Smooth muscle cell (in vitro differentiated cells): ENCODE data around the gene ADARB2. TPM values are rescaled to one million over a fixed set of nuclear protein-coding genes. Genes with fewer than 3 reads are reported as not detected.

Experiments used
- DNase-seq: peaks from one replicate; lab custom pipeline; 2025; ENCODE audit not compliant: unreplicated experiment; lab: John Stamatoyannopoulos, UW
- H2AFZ ChIP-seq: fragments of 200-600 bp; sonication (generic); 2 replicates; pipeline ENCODE4 v1.6.0; 2016; ENCODE audit warnings: antibody characterized with exemption, low read depth, mild to moderate bottlenecking
- H3F3A ChIP-seq: fragments of 200-600 bp; sonication (generic); 2 replicates; pipeline ENCODE4 v1.6.0; 2017; ENCODE audit warnings: antibody characterized with exemption, low read depth
- H3K27ac ChIP-seq: fragments of 200-600 bp; sonication (generic); 2 replicates; pipeline ENCODE4 v1.5.1; 2016; ENCODE audit warnings: low read depth, mild to moderate bottlenecking
- H3K27me3 ChIP-seq: fragments of 200-600 bp; sonication (generic); 2 replicates; pipeline ENCODE4 v1.6.1; 2016; ENCODE audit warnings: low read depth, mild to moderate bottlenecking
- H3K36me3 ChIP-seq: fragments of 200-600 bp; sonication (generic); 2 replicates; pipeline ENCODE4 v1.5.1; 2016; ENCODE audit warnings: low read depth
- H3K4me1 ChIP-seq: fragments of 200-600 bp; sonication (generic); 2 replicates; pipeline ENCODE4 v1.5.1; 2016; ENCODE audit warnings: low read depth
- H3K4me2 ChIP-seq: fragments of 200-600 bp; sonication (generic); 2 replicates; pipeline ENCODE4 v1.6.0; 2016; ENCODE audit warnings: mild to moderate bottlenecking
- H3K4me3 ChIP-seq: fragments of 200-600 bp; sonication (generic); 2 replicates; pipeline ENCODE4 v1.5.1; 2016; ENCODE audit warnings: mild to moderate bottlenecking
- H3K79me2 ChIP-seq: fragments of 200-600 bp; sonication (generic); 2 replicates; pipeline ENCODE4 v1.6.0; 2016; ENCODE audit warnings: low read depth, mild to moderate bottlenecking
- H3K9ac ChIP-seq: fragments of 200-600 bp; sonication (generic); 2 replicates; pipeline ENCODE4 v1.6.0; 2016; ENCODE audit warnings: low read depth
- H3K9me3 ChIP-seq: fragments of 200-600 bp; sonication (generic); replicated peaks from 2 replicates; pipeline ENCODE4 v1.5.1; 2016; ENCODE audit warnings: low read depth
- H4K20me1 ChIP-seq: fragments of 200-600 bp; sonication (generic); 2 replicates; pipeline ENCODE4 v1.6.0; 2016; ENCODE audit warnings: low read depth
- WGBS: methylation state at CpG from one replicate; pipeline ENCODE4 v1.1.7; 2016; ENCODE audit warnings: low lambda C conversion rate; 5-methylcytosine and 5-hydroxymethylcytosine counted together
- polyA plus RNA-seq: library from polyadenylated mRNA; unstranded; fragments of >200 nt; fragmentation: Nextera tagmentation; extraction: Ambion mirVana; gene quantifications from 2 replicates; pipeline ENCODE4 v1.2.1, GENCODE V29; 2016
- total RNA-seq: library from RNA; depleted of rRNA; stranded (reverse); fragments of >200 nt; gene quantifications from 2 replicates; pipeline ENCODE4 v1.2.3, GENCODE V29; 2014
- TF ChIP-seq, protein P1 (sequence below): fragments of 200-600 bp; sonication (generic); IDR thresholded peaks from 2 replicates; pipeline ENCODE4 v1.5.1; 2017; ENCODE audit warnings: borderline replicate concordance, mild to moderate bottlenecking, antibody characterized with exemption; ENCODE audit not compliant: insufficient read depth, poor library complexity, severe bottlenecking

The ADARB2 gene
- total and polyA plus RNA-seq, 2 experiments from 2014 or later = 0.13 to 0.39 TPM

DNA sequence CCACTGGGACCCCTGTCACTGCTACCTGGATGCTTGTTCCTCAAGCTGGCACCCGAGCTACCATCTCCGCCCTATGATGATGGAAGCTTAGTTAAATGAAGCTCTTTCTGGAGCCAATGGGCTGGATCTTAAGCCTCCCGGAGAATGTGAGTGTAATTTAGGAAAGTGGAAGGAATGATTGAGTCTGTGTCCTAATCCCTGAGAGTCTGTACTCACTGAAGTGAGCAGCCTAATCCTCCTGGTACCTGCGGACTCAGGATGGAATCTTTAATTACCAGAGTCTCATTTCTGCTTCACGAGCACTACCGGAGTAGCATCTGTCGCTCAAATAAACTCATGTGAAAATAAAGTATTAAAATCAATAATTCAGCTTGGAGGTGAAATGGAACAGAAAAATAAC, 425.6 kb downstream of the ADARB2 start:
- no peaks in the 10 kb centered on the region for H3K36me3 ChIP-seq
- peaks cover 11% of the 10 kb centered on the region for H3K4me1 ChIP-seq
- H2AFZ ChIP-seq = no peak overlapping the region
- TF ChIP-seq, protein P1, sequence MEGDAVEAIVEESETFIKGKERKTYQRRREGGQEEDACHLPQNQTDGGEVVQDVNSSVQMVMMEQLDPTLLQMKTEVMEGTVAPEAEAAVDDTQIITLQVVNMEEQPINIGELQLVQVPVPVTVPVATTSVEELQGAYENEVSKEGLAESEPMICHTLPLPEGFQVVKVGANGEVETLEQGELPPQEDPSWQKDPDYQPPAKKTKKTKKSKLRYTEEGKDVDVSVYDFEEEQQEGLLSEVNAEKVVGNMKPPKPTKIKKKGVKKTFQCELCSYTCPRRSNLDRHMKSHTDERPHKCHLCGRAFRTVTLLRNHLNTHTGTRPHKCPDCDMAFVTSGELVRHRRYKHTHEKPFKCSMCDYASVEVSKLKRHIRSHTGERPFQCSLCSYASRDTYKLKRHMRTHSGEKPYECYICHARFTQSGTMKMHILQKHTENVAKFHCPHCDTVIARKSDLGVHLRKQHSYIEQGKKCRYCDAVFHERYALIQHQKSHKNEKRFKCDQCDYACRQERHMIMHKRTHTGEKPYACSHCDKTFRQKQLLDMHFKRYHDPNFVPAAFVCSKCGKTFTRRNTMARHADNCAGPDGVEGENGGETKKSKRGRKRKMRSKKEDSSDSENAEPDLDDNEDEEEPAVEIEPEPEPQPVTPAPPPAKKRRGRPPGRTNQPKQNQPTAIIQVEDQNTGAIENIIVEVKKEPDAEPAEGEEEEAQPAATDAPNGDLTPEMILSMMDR = no peak
- H3K4me2 ChIP-seq = no peak overlapping the region
- no peak overlapping the region for H3K27ac ChIP-seq
- WGBS = 89% methylated on average over 7 of the region's 7 CpGs
- H3K9ac ChIP-seq = no peak overlapping the region
- no peaks in the 10 kb centered on the region for H3K9me3 ChIP-seq
- H3K79me2 ChIP-seq = no peaks in the 10 kb centered on the region
- no peak overlapping the region for H3K4me3 ChIP-seq
- H3F3A ChIP-seq = no peaks in the 10 kb centered on the region
- no peak for DNase-seq
- H4K20me1 ChIP-seq = no peaks in the 10 kb centered on the region
- H3K27me3 ChIP-seq = peaks cover 16% of the 10 kb centered on the region

GRCh38 chr10:1310271-1310789, 427.0 kb downstream of the ADARB2 start:
- peaks cover 16% of the 10 kb centered on the region for H3K27me3 ChIP-seq
- H2AFZ ChIP-seq = no peak overlapping the region
- TF ChIP-seq, protein P1 = no peak
- no peaks in the 10 kb centered on the region for H4K20me1 ChIP-seq
- no peaks in the 10 kb centered on the region for H3F3A ChIP-seq
- no peak overlapping the region for H3K4me2 ChIP-seq
- no peak overlapping the region for H3K27ac ChIP-seq
- no peak overlapping the region for H3K4me3 ChIP-seq
- H3K79me2 ChIP-seq = no peaks in the 10 kb centered on the region
- no peak overlapping the region for H3K9ac ChIP-seq
- no peaks in the 10 kb centered on the region for H3K36me3 ChIP-seq
- H3K9me3 ChIP-seq = no peaks in the 10 kb centered on the region
- peaks cover 11% of the 10 kb centered on the region for H3K4me1 ChIP-seq
- DNase-seq = no peak
- 28% methylated on average over 9 of the region's 9 CpGs for WGBS

DNA sequence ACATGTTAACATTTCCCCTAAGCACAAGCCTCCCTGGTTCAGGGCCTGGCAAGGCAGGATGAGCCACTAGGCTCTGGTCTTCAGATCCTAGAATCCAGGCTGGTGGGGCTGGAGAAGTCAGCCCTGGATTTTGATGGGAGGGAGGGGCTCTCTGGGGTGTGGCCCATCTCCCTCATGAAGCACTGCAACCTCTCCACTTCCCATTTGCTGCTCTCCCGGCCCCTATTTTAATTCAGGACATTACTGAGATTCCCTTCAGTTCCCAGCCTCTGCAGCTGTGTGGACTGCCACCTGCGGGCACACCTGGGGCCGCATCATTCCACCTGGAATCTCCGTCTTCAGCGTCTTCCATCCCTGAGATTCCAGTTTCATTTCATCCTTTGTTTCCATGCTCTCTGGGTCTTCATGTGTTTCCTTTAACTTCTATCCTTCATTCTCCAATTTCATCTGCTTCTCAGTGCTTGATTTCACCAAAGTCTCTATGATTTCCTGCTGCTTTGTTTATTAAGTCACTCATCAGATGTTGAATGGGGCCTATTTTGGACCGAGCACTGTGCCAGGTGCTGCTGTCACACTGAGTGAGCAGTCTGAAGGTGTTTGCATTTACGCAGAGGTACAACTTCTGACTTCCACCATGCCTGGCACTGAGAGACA, 427.6 kb downstream of the ADARB2 start:
- no peaks in the 10 kb centered on the region for H3K9me3 ChIP-seq
- H3K27ac ChIP-seq = no peak overlapping the region
- H3F3A ChIP-seq = no peaks in the 10 kb centered on the region
- DNase-seq = no peak
- H2AFZ ChIP-seq = no peak overlapping the region
- H3K27me3 ChIP-seq = peaks cover 16% of the 10 kb centered on the region
- no peaks in the 10 kb centered on the region for H4K20me1 ChIP-seq
- TF ChIP-seq, protein P1 = no peak
- H3K4me3 ChIP-seq = no peak overlapping the region
- H3K4me1 ChIP-seq = peaks cover 11% of the 10 kb centered on the region
- H3K9ac ChIP-seq = no peak overlapping the region
- H3K36me3 ChIP-seq = no peaks in the 10 kb centered on the region
- no peak overlapping the region for H3K4me2 ChIP-seq
- 47% methylated on average over 7 of the region's 7 CpGs for WGBS
- no peaks in the 10 kb centered on the region for H3K79me2 ChIP-seq
